Heart right ventricle (tissue), 16 donors: Measurements from ENCODE around the gene DNAH1. TPM values are rescaled to one million over a fixed set of nuclear protein-coding genes. Genes with fewer than 3 reads are reported as not detected.

ENCODE experiments used
- ATAC-seq, 8 donors: fragments of 200-7000 bp; cut with Tn5 transposase; one replicate each; pipeline ENCODE4 v1.9.1; 2020; ENCODE audit warnings: mild to moderate bottlenecking in 8 of 8, moderate library complexity in 8 of 8, moderate number of reproducible peaks in 1 of 8
- DNase-seq, 2 donors: peaks; one replicate each; pipeline ENCODE4 v3.0.0-alpha.2; 2020
- H3K27ac ChIP-seq, 10 donors: fragments of 200-600 bp; sonication (generic) in 2 of 10; one replicate each; pipeline versions ENCODE4 v1.5.0 to v1.8.0; 2020 to 2022; ENCODE audit warnings: mild to moderate bottlenecking in 3 of 10
- H3K27me3 ChIP-seq, 7 donors: fragments of 200-600 bp; one replicate each; pipeline ENCODE4 v1.8.0; 2021 to 2022; ENCODE audit warnings: mild to moderate bottlenecking in 2 of 7
- H3K36me3 ChIP-seq, 9 donors: fragments of 200-600 bp; sonication (generic) in 1 of 9; one replicate each; pipeline versions ENCODE4 v1.5.0 to v1.8.0; 2020 to 2022; ENCODE audit warnings: mild to moderate bottlenecking in 2 of 9
- H3K4me1 ChIP-seq, 9 donors: fragments of 200-600 bp; sonication (generic) in 1 of 9; one replicate each; pipeline versions ENCODE4 v1.5.0 to v1.8.0; 2020 to 2022; ENCODE audit warnings: mild to moderate bottlenecking in 4 of 9
- H3K4me3 ChIP-seq, 10 donors: fragments of 200-600 bp; sonication (generic) in 2 of 10; one replicate each; pipeline versions ENCODE4 v1.5.0 to v1.8.0; 2020 to 2022; ENCODE audit warnings: mild to moderate bottlenecking in 7 of 10, moderate library complexity in 2 of 10
- H3K9me3 ChIP-seq, 11 donors: fragments of 200-600 bp in 10 of 11; sonication (generic) in 2 of 11; one replicate each; pipeline versions ENCODE4 v1.5.0 to v1.8.0; 2013 to 2022; ENCODE audit warnings: mild to moderate bottlenecking in 2 of 11, control low read depth in 1 of 11, moderate library complexity in 1 of 11
- WGBS, 2 donors: extraction: QIAGEN DNeasy Blood & Tissue Kit; methylation state at CpG; one replicate each; pipeline ENCODE4 v1.1.7; 2013; ENCODE audit warnings: inconsistent platforms in 1 of 2; 5-methylcytosine and 5-hydroxymethylcytosine counted together
- intact Hi-C, 10 donors: fragments of 100-400 bp; cut with DNase I; formaldehyde crosslinking; loops; one replicate each; pipeline versions ENCODE4 v1.11.1 to v1.14.2; 2022
- polyA plus RNA-seq, 2 donors: library from polyadenylated mRNA; stranded (reverse); fragments of 200-250 nt; gene quantifications; one replicate each; pipeline ENCODE4 v1.2.3, GENCODE V29; 2013
- total RNA-seq, 10 donors: library from RNA; stranded (reverse); fragmentation: NEBNext Ultra II Directional in 3 of 10; extraction: Animal tissue kit (Norgen Biotek cat#: 25700) in 3 of 10; gene quantifications; one replicate each; pipeline versions ENCODE4 v1.2.1 to v1.2.4, GENCODE V29; 2021 to 2023
- TF ChIP-seq, protein P1 (sequence below), 9 donors: fragments of 200-600 bp; sonication (generic) in 2 of 9; IDR thresholded peaks; one replicate each; pipeline versions ENCODE4 v1.5.0 to v1.8.0; 2021 to 2022; ENCODE audit warnings: antibody characterized with exemption in 9 of 9, mild to moderate bottlenecking in 5 of 9, moderate library complexity in 1 of 9
- donor health status: Arrhythmogenic right ventricular cardiomyopathy.
- donor health status: ischemic (EF 13 %, LVEDD 7.1; RV severe dilation, severe dysfunction).
- donor health status: healthy with polysubstance abuse.
- donor health status: DM: no; HTN: yes; CAD: no.
- donor health status: DM: no; HTN: no; CAD: no.
- donor health status: ischemic (EF 25% LVEDD 6.9; RV normal size, moderate dysfunction).
- donor health status: ischemic (EF 25% LVEDD 5.7; RV mildly dilated, moderate dysfunction).
- donor health status: healthy.
- donor health status: DM: yes; HTN: yes; CAD: no.
- donor health status: Ischemic cardiomyopathy.
- donor health status: ischemic (EF 35%, LVEDD 5.7; RV mildly dilated, moderate dysfunction).
- donor health status: nonischemic (EF 11% LVEDD 7.7; RV severe dilation, severe dysfunction).
- donor health status: DM: yes; HTN: yes; CAD: no.
- donor health status: PGD.
- donor health status: ischemic (EF 29% LVEDD 5.4; RV normal size, mild dysfunction).
- donor health status: nonischemic (EF 23%, LVEDD 6.1; RV moderate dilation, normal function).

Gene DNAH1
- total and polyA plus RNA-seq, 12 donors: 0.99 to 6.4 (median 2.8) TPM

DNA sequence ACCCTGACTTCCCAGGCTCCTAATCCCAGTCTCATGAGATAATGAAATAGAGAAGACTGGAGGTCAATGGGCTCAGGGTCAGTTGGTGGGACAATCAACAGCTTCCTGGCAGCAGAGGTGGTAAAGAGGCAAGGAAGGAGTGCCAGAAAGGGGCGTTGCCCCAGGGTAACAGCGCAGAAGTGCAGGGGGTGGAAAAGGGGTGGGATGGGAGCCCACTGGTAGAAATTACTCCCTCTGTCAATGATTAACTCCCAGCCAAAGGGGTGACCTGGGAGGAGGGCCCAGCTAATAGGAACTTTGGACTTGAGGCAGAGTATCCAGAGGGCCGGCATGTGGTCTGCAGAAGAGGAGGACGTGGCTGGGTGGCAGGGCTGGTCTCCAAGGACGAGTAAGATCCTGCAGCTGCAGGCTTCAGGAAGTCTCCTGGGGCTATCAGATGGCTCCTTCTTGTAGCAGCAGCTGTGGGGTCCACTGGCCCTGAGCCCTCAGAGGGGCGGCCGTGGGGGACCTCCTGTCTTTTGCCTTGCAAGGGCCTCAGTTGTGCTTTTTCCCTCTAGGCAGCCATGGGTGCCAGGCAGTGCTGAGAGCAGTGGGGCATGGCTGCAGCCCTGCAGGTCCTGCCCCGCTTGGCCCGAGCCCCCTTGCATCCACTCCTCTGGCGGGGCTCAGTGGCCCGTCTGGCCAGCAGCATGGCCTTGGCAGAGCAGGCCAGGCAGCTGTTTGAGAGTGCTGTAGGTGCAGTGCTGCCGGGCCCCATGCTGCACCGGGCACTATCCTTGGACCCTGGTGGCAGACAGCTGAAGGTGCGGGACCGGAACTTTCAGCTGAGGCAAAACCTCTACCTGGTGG, 26.1 kb upstream of the DNAH1 start:
- ATAC-seq (no peak), DNase-seq (no peak)
- no peak overlapping the region for H3K4me3 ChIP-seq
- TF ChIP-seq, protein P1, sequence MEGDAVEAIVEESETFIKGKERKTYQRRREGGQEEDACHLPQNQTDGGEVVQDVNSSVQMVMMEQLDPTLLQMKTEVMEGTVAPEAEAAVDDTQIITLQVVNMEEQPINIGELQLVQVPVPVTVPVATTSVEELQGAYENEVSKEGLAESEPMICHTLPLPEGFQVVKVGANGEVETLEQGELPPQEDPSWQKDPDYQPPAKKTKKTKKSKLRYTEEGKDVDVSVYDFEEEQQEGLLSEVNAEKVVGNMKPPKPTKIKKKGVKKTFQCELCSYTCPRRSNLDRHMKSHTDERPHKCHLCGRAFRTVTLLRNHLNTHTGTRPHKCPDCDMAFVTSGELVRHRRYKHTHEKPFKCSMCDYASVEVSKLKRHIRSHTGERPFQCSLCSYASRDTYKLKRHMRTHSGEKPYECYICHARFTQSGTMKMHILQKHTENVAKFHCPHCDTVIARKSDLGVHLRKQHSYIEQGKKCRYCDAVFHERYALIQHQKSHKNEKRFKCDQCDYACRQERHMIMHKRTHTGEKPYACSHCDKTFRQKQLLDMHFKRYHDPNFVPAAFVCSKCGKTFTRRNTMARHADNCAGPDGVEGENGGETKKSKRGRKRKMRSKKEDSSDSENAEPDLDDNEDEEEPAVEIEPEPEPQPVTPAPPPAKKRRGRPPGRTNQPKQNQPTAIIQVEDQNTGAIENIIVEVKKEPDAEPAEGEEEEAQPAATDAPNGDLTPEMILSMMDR (IDR thresholded peaks at IDR 0.05): no peak
- 86 to 88% methylated on average over 15 of the region's 15 CpGs for WGBS, 2 donors
- H3K36me3 ChIP-seq: peaks cover 0 to 45% (median 14%) of the 10 kb centered on the region in 9 donors
- no peaks in the 10 kb centered on the region for H3K9me3 ChIP-seq
- no peak overlapping the region for H3K27ac ChIP-seq
- peaks cover 5 to 25% (median 16%) of the 10 kb centered on the region in 9 donors for H3K4me1 ChIP-seq
- H3K27me3 ChIP-seq: no peaks in the 10 kb centered on the region
- intact Hi-C loops: loop anchor here in 8 of 10 donors (2.0 to 10.0 kb wide), 7 partner anchors 49 to 295 kb away; partner anchors contain the start of genes RPL29 (in 1 of the 8) and TWF2 (in 1 of the 8)

DNA sequence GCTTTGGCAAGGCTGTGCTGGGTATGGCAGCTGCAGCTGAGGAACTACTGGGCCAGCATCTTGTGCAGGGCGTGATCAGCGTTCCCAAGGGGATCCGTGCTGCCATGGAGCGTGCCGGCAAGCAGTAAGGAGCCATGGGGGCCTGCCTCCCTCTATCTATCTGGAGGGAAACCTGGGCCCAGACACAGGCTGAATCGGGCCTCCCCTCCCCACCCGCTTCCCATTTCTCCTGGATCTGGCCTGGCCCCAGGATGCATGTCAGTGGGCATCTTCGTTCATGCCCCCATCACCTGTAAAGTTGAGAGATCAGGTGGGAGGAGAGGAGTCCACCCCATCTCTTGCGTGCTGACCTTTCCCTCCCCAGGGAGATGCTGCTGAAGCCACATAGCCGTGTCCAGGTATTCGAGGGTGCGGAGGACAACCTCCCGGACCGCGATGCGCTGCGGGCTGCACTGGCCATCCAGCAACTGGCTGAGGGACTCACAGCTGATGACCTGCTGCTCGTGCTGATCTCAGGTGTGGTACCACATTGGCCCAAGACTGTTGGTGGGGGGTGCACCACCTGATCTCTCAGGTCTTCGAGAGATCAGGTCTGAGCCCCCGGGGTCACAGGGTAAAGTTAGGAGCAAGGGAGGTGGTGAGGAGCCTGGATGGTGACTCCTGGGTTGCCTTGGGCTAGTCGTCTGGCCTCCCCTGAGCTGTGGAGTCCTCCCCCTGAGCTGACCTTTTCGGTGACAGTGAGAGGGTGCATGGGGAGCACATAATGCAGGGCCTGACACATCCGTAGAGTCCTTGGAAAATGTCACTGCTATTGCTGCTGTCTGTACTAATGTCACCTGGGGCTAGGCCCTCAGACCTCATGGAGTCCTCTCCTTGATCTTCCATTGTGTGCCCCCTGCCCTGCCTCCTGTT, 25.3 kb upstream of the DNAH1 start:
- Histone ChIP-seq H3K9me3 (no peaks in the 10 kb centered on the region), H3K27me3 (no peaks in the 10 kb centered on the region), H3K27ac (no peak overlapping the region), H3K4me3 (no peak overlapping the region), H3K4me1 (peaks cover 5 to 25% (median 16%) of the 10 kb centered on the region in 9 donors), H3K36me3 (peaks cover 0 to 51% (median 14%) of the 10 kb centered on the region in 9 donors)
- DNase-seq (no peak), ATAC-seq (no peak)
- 88 to 91% methylated on average over 23 of the region's 23 CpGs for WGBS, 2 donors
- intact Hi-C loops: loop anchor here in 8 of 10 donors (1.0 to 10.0 kb wide), 6 partner anchors 48 to 59 kb away; no protein-coding TSS in a partner anchor
- TF ChIP-seq, protein P1 (IDR thresholded peaks at IDR 0.05): no peak

DNA sequence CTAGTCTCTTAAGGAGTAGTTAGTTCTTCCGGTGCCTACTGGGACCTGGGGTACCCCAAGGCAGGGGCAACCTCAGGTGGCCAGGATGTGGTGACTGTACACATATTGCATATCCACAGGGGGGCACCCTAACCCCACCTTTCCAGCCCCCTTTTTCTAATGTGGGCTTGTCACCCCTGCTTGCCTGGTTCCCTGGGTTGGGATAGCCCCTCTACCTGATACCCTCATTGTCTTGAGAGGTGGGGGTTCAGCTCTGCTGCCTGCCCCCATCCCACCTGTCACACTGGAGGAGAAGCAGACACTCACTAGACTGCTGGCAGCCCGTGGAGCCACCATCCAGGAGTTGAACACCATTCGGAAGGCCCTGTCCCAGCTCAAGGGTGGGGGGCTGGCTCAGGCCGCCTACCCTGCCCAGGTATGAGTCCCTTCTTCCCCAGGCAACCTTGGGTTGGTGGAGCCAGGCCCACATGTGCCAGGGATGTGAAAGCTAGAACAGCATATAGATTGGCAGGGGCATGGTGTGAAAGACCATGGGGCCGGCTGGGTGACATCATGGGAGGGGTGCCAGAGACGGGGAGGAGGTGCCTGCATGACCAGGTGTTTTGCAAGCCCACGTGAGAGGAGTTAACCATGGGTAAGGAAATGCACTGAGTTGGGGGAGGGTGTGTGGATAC, 24.5 kb upstream of the DNAH1 start:
- TF ChIP-seq, protein P1 (IDR thresholded peaks at IDR 0.05): peak in 8 of 9 donors; percentile 32 to 65 (median 58)
- no peak for ATAC-seq
- DNase-seq: peak in 1 of 2 donors; percentile 33
- no peak overlapping the region for H3K4me3 ChIP-seq
- intact Hi-C loops: loop anchor here in 8 of 10 donors (1.0 to 10.0 kb wide), 6 partner anchors 47 to 59 kb away; no protein-coding TSS in a partner anchor
- H3K9me3 ChIP-seq: no peaks in the 10 kb centered on the region
- peaks cover 5 to 23% (median 14%) of the 10 kb centered on the region in 9 donors for H3K4me1 ChIP-seq
- no peaks in the 10 kb centered on the region for H3K27me3 ChIP-seq
- 81 to 82% methylated on average over 7 of the region's 7 CpGs for WGBS, 2 donors
- H3K27ac ChIP-seq: no peak overlapping the region
- H3K36me3 ChIP-seq: peaks cover 0 to 51% (median 14%) of the 10 kb centered on the region in 9 donors
